ENCODE measurements around the gene CMSS1. TPM values are rescaled to one million over a fixed set of nuclear protein-coding genes. Genes with fewer than 3 reads are reported as not detected.

Gene CMSS1
- total RNA-seq, 1 experiment from 2014 or later: 117 TPM

DNA sequence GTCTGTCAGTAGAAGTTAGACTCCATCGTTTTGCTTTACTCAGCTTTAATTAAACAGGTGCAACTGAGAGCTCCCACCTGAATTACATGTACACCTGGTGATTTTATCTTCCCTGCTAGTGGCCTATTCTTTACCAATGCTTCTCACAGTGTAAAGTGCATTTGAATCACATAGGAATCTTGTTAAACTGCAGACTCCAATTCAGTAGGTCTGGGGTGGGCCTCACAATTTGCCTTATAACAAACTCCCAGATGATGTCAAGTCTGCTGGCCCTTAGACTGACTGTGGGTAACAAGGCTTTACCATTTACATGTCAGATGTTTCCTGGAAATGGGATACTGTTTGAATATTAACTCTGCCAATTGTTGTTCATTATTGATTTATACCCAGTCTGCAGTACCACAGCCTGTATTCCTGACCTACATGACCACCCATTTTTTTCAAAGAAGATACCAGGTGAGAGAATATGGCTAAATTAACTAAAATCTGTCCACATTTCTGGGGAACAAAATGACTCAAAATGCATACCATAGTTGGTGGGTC, 37.2 kb downstream of the CMSS1 start:
- peaks cover 17% of the 10 kb centered on the region for H3K4me1 Mint-ChIP-seq (ENCODE audit: insufficient read depth, unreplicated experiment)
- H3K27ac Mint-ChIP-seq (ENCODE audit: low read depth, unreplicated experiment): no peak overlapping the region
- no peaks in the 10 kb centered on the region for H3K9me3 Mint-ChIP-seq (ENCODE audit: unreplicated experiment)
- no peaks in the 10 kb centered on the region for H3K36me3 Mint-ChIP-seq (ENCODE audit: insufficient read depth, unreplicated experiment)
- BruUV-seq (replicated peaks): no TSS peak
- intact Hi-C loops (cut with micrococcal nuclease): no loop called here
- no peaks in the 10 kb centered on the region for H3K27me3 Mint-ChIP-seq (ENCODE audit: insufficient read depth, unreplicated experiment)
- CTCF ChIA-PET: interaction anchor here (1.4 kb wide), 1 partner anchor 214 kb away, joined by 4 read pairs; no protein-coding TSS in a partner anchor
- POLR2A ChIA-PET: interaction anchor here (0.7 to 0.8 kb wide), 3 partner anchors 10 to 47 kb away, joined by 3 read pairs; partner anchors contain the start of gene CMSS1
- H3K4me3 Mint-ChIP-seq (ENCODE audit: unreplicated experiment): no peak overlapping the region
- no peak for DNase-seq (ENCODE audit: unreplicated experiment)
- TF ChIP-seq, protein P1, sequence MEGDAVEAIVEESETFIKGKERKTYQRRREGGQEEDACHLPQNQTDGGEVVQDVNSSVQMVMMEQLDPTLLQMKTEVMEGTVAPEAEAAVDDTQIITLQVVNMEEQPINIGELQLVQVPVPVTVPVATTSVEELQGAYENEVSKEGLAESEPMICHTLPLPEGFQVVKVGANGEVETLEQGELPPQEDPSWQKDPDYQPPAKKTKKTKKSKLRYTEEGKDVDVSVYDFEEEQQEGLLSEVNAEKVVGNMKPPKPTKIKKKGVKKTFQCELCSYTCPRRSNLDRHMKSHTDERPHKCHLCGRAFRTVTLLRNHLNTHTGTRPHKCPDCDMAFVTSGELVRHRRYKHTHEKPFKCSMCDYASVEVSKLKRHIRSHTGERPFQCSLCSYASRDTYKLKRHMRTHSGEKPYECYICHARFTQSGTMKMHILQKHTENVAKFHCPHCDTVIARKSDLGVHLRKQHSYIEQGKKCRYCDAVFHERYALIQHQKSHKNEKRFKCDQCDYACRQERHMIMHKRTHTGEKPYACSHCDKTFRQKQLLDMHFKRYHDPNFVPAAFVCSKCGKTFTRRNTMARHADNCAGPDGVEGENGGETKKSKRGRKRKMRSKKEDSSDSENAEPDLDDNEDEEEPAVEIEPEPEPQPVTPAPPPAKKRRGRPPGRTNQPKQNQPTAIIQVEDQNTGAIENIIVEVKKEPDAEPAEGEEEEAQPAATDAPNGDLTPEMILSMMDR (IDR thresholded peaks at IDR 0.05; ENCODE audit: unreplicated experiment): no peak

DNA sequence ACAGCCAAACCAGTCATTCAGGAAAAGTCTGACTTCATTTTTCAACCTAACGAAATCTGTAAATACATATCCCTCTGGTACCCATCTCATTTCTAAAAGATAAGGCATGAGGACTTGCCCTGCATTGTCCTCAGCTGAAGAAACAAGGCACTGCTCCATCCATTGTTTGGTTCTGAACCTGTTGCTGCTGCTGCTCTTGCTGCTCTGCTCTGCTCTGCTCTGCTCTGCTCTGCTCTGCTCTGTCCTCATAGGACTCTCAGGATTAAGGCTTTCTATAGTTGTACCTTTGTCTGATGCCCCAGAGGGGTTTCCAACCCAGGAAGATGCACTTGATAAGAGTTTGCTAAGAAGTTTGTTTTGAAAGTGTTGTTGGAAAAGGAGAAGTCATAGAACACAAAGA, 38.2 kb downstream of the CMSS1 start:
- CTCF ChIA-PET: interaction anchor here (0.6 kb wide), 1 partner anchor 88 kb away, joined by 3 read pairs; no protein-coding TSS in a partner anchor
- no peaks in the 10 kb centered on the region for H3K9me3 Mint-ChIP-seq (ENCODE audit: unreplicated experiment)
- no peak for DNase-seq (ENCODE audit: unreplicated experiment)
- no TSS peak for BruUV-seq (replicated peaks)
- intact Hi-C loops (cut with micrococcal nuclease): no loop called here
- no peaks in the 10 kb centered on the region for H3K36me3 Mint-ChIP-seq (ENCODE audit: insufficient read depth, unreplicated experiment)
- H3K4me3 Mint-ChIP-seq (ENCODE audit: unreplicated experiment): no peak overlapping the region
- TF ChIP-seq, protein P1 (IDR thresholded peaks at IDR 0.05; ENCODE audit: unreplicated experiment): no peak
- peaks cover 24% of the 10 kb centered on the region for H3K4me1 Mint-ChIP-seq (ENCODE audit: insufficient read depth, unreplicated experiment)
- H3K27me3 Mint-ChIP-seq (ENCODE audit: insufficient read depth, unreplicated experiment): no peaks in the 10 kb centered on the region
- POLR2A ChIA-PET: interaction anchor here (1.0 kb wide), 1 partner anchor 405 kb away, joined by 3 read pairs; the partner anchor contains the start of gene TBC1D23
- no peak overlapping the region for H3K27ac Mint-ChIP-seq (ENCODE audit: low read depth, unreplicated experiment)

DNA sequence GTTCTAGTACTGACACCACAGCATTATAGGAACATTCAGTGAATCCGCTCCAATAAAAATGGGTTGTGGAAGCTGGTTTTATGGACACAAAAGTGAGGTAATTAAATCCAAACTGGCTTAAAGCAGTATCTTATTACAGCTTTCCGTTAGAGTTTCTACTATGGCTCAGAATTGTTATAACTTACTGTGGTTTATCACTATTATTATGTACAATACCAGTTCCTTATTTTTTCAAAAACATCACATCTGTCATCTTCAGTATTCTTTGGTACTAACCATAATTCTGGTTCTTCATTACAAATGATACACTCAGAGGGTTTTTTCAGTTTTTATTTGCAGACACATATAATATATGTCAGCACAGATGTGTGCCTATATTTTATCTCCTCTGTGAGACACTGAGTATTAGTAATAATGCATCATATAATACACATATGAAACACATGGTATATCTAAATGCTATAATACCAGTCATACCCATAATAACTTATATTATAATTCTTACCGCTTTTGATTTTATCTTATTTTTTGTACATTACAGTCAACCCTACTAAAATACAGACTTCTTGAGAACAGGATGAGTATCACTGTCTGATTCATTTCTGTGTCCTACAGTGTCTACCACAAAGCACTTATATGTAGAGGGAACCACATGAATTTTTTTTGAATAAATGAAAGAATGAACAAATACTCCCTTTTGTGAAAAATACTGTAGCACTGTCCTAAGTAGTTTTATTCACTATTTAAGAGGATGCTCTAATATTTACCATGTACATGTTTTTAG, 39.0 kb downstream of the CMSS1 start:
- TF ChIP-seq, protein P1 (IDR thresholded peaks at IDR 0.05; ENCODE audit: unreplicated experiment): no peak
- no peak for DNase-seq (ENCODE audit: unreplicated experiment)
- BruUV-seq (replicated peaks): no TSS peak
- ChIA-PET CTCF (interaction anchor here (0.6 kb wide), 1 partner anchor 87 kb away, joined by 3 read pairs; no protein-coding TSS in a partner anchor), POLR2A (interaction anchor here (1.0 kb wide), 1 partner anchor 404 kb away, joined by 3 read pairs; the partner anchor contains the start of gene TBC1D23)
- intact Hi-C loops (cut with micrococcal nuclease): no loop called here
- Mint-ChIP-seq H3K27ac (ENCODE audit: low read depth, unreplicated experiment) (no peak overlapping the region), H3K9me3 (ENCODE audit: unreplicated experiment) (no peaks in the 10 kb centered on the region), H3K4me1 (ENCODE audit: insufficient read depth, unreplicated experiment) (peaks cover 30% of the 10 kb centered on the region), H3K36me3 (ENCODE audit: insufficient read depth, unreplicated experiment) (no peaks in the 10 kb centered on the region), H3K4me3 (ENCODE audit: unreplicated experiment) (no peak overlapping the region), H3K27me3 (ENCODE audit: insufficient read depth, unreplicated experiment) (no peaks in the 10 kb centered on the region)

DNA sequence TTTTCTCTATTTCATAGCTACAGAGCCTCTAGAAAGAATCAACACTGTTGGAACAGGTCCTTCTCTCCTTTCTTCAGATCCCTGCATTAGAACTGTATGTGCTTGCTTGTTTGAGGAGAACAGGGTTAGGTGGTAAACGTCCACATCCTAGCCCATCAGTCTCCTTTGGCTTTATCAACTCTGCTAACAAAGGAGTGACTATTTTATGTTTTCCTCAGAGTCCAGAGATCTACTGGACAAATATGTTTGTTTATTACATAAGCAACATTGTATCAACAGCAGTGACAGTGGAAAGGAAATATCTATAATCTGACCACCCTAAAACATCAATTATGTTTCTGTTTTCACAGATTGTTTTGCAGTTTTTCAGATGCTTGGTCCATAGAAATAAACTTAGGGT, 39.6 kb downstream of the CMSS1 start:
- peaks cover 31% of the 10 kb centered on the region for H3K4me1 Mint-ChIP-seq (ENCODE audit: insufficient read depth, unreplicated experiment)
- POLR2A ChIA-PET: interaction anchor here (0.5 to 1.2 kb wide), 2 partner anchors 32 to 44 kb away, joined by 3 read pairs; no protein-coding TSS in a partner anchor
- DNase-seq (ENCODE audit: unreplicated experiment): no peak
- no peaks in the 10 kb centered on the region for H3K27me3 Mint-ChIP-seq (ENCODE audit: insufficient read depth, unreplicated experiment)
- no peak overlapping the region for H3K27ac Mint-ChIP-seq (ENCODE audit: low read depth, unreplicated experiment)
- H3K9me3 Mint-ChIP-seq (ENCODE audit: unreplicated experiment): no peaks in the 10 kb centered on the region
- TF ChIP-seq, protein P1 (IDR thresholded peaks at IDR 0.05; ENCODE audit: unreplicated experiment): no peak
- intact Hi-C loops (cut with micrococcal nuclease): no loop called here
- no peaks in the 10 kb centered on the region for H3K36me3 Mint-ChIP-seq (ENCODE audit: insufficient read depth, unreplicated experiment)
- CTCF ChIA-PET: interaction anchor here (0.6 kb wide), 2 partner anchors 34 to 36 kb away, joined by 3 to 6 read pairs; no protein-coding TSS in a partner anchor
- BruUV-seq (replicated peaks): no TSS peak
- no peak overlapping the region for H3K4me3 Mint-ChIP-seq (ENCODE audit: unreplicated experiment)

All from MCF 10A (cell line).